GM23338 (cell line): ENCODE measurements around the gene PAPPA. TPM values are rescaled to one million over a fixed set of nuclear protein-coding genes. Genes with fewer than 3 reads are reported as not detected.

Source experiments
- ETS1 ChIP-seq: IDR thresholded peaks from 2 replicates; pipeline ENCODE4 v1.6.1; 2016; ENCODE audit warnings: antibody characterized with exemption
- EZH2phosphoT487 ChIP-seq: fragments of 200-600 bp; sonication (generic); IDR thresholded peaks from one replicate; pipeline ENCODE4 v1.8.1; 2018; ENCODE audit warnings: antibody characterized with exemption; ENCODE audit not compliant: unreplicated experiment
- REST ChIP-seq: IDR thresholded peaks from one replicate; pipeline ENCODE4 v1.6.1; 2018; ENCODE audit warnings: antibody characterized with exemption; ENCODE audit not compliant: unreplicated experiment
- STAT1 ChIP-seq: IDR thresholded peaks from one replicate; pipeline ENCODE4 v1.6.1; 2016; ENCODE audit warnings: antibody characterized with exemption; ENCODE audit not compliant: unreplicated experiment
- polyA plus RNA-seq: library from polyadenylated mRNA; unstranded; fragments of >200 nt; fragmentation: Nextera tagmentation; extraction: Ambion mirVana; gene quantifications from 2 replicates; pipeline ENCODE4 v1.2.1, GENCODE V29; 2016
- total RNA-seq: library from RNA; depleted of rRNA; stranded (reverse); fragments of >200 nt; shearing (Covaris generic); gene quantifications from 2 replicates; pipeline ENCODE4 v1.2.3, GENCODE V29; 2014
- TF ChIP-seq, protein P1 (sequence below): fragments of 250-450 bp; sonication (Bioruptor Pico); IDR thresholded peaks from 2 replicates; pipeline ENCODE4 v1.5.0; 2020; ENCODE audit warnings: mild to moderate bottlenecking, moderate library complexity

The PAPPA gene
- total and polyA plus RNA-seq, 2 experiments from 2014 or later = 0.38 to 0.66 TPM

DNA sequence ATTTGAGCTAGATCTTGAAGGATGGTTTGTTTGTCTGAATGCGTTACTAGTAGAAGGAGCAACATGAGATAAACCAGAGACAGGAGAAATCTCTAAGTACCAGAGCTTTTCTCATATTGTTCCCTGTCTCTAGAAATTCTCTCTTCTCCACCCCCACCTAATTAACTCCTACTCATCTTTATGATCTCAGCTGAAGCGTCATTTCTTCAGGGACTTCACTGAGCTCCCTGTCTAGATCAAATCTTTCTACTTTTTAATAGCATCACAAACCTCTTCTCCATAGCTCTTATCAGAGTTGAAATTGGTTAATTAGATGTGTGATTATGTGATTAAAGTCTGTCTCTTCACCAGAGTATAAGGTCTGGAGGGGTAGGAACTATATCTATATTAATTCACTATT is 226.2 kb downstream of the PAPPA start (continued):
- TF ChIP-seq, protein P1, sequence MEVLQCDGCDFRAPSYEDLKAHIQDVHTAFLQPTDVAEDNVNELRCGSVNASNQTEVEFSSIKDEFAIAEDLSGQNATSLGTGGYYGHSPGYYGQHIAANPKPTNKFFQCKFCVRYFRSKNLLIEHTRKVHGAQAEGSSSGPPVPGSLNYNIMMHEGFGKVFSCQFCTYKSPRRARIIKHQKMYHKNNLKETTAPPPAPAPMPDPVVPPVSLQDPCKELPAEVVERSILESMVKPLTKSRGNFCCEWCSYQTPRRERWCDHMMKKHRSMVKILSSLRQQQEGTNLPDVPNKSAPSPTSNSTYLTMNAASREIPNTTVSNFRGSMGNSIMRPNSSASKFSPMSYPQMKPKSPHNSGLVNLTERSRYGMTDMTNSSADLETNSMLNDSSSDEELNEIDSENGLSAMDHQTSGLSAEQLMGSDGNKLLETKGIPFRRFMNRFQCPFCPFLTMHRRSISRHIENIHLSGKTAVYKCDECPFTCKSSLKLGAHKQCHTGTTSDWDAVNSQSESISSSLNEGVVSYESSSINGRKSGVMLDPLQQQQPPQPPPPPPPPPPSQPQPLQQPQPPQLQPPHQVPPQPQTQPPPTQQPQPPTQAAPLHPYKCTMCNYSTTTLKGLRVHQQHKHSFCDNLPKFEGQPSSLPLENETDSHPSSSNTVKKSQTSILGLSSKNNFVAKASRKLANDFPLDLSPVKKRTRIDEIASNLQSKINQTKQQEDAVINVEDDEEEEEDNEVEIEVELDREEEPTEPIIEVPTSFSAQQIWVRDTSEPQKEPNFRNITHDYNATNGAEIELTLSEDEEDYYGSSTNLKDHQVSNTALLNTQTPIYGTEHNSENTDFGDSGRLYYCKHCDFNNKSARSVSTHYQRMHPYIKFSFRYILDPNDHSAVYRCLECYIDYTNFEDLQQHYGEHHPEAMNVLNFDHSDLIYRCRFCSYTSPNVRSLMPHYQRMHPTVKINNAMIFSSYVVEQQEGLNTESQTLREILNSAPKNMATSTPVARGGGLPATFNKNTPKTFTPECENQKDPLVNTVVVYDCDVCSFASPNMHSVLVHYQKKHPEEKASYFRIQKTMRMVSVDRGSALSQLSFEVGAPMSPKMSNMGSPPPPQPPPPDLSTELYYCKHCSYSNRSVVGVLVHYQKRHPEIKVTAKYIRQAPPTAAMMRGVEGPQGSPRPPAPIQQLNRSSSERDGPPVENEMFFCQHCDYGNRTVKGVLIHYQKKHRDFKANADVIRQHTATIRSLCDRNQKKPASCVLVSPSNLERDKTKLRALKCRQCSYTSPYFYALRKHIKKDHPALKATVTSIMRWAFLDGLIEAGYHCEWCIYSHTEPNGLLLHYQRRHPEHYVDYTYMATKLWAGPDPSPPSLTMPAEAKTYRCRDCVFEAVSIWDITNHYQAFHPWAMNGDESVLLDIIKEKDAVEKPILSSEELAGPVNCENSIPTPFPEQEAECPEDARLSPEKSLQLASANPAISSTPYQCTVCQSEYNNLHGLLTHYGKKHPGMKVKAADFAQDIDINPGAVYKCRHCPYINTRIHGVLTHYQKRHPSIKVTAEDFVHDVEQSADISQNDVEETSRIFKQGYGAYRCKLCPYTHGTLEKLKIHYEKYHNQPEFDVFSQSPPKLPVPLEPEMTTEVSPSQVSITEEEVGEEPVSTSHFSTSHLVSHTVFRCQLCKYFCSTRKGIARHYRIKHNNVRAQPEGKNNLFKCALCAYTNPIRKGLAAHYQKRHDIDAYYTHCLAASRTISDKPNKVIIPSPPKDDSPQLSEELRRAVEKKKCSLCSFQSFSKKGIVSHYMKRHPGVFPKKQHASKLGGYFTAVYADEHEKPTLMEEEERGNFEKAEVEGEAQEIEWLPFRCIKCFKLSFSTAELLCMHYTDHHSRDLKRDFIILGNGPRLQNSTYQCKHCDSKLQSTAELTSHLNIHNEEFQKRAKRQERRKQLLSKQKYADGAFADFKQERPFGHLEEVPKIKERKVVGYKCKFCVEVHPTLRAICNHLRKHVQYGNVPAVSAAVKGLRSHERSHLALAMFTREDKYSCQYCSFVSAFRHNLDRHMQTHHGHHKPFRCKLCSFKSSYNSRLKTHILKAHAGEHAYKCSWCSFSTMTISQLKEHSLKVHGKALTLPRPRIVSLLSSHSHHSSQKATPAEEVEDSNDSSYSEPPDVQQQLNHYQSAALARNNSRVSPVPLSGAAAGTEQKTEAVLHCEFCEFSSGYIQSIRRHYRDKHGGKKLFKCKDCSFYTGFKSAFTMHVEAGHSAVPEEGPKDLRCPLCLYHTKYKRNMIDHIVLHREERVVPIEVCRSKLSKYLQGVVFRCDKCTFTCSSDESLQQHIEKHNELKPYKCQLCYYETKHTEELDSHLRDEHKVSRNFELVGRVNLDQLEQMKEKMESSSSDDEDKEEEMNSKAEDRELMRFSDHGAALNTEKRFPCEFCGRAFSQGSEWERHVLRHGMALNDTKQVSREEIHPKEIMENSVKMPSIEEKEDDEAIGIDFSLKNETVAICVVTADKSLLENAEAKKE (CRISPR knock-in tag) = no peak
- no peak for TF ChIP-seq STAT1
- no peak for TF ChIP-seq ETS1
- TF ChIP-seq EZH2phosphoT487 = no peak
- no peak for TF ChIP-seq REST
